GM12874 (cell line): Measurements from ENCODE around the gene FAM83D.

Experiments
- CTCF ChIP-seq: IDR thresholded peaks from 2 replicates; pipeline ENCODE4 v1.5.1; 2011; ENCODE audit warnings: low read depth, mild to moderate bottlenecking, control low read depth, low read length, moderate library complexity; ENCODE audit not compliant: insufficient read depth

Gene FAM83D

GRCh38 chr20:38937000-38937399, 10.8 kb downstream of the FAM83D start:
- no peak for TF ChIP-seq CTCF

GRCh38 chr20:38937978-38938473, 11.8 kb downstream of the FAM83D start:
- no peak for TF ChIP-seq CTCF

- TF ChIP-seq CTCF: no peak
These were observed 13.5 kb downstream of the FAM83D start for GRCh38 chr20:38939686-38940085.

- no peak for TF ChIP-seq CTCF
These were observed 14.4 kb downstream of the FAM83D start for GRCh38 chr20:38940644-38941043.

GRCh38 chr20:38941726-38942389, 15.6 kb downstream of the FAM83D start:
- TF ChIP-seq CTCF: no peak

GRCh38 chr20:38945012-38945411, 18.8 kb downstream of the FAM83D start:
- TF ChIP-seq CTCF: no peak

- no peak for TF ChIP-seq CTCF
These were observed 20.6 kb downstream of the FAM83D start for GRCh38 chr20:38946836-38947235.
